ENCODE measurements around the gene LBHD2. TPM values are rescaled to one million over a fixed set of nuclear protein-coding genes. Genes with fewer than 3 reads are reported as not detected.
A peak's percentile ranks its signal among the peaks of the same experiment; 100 is the strongest.

LBHD2 gene
- total and polyA plus RNA-seq, 2 of the 13 experiments (the other 11 are each of a cell fraction or from before 2014, with no cell fraction given): 0.67 to 1.00 TPM

- TF ChIP-seq CENPBD1 (CRISPR knock-in tag; IDR thresholded peaks at IDR 0.05; ENCODE audit: borderline replicate concordance, low read depth): no peak
- 0 out of 2 replicates have a peak, but pooled peaks have one; percentile 32 for TF ChIP-seq ZNF777 (CRISPR knock-in tag; IDR thresholded peaks at IDR 0.05)
- no peak for TF ChIP-seq ZNF549 (CRISPR knock-in tag; IDR thresholded peaks at IDR 0.05)
- no peak for TF ChIP-seq ATF7-NPFF (CRISPR knock-in tag; IDR thresholded peaks at IDR 0.05; ENCODE audit: low read depth)
- no peak for TF ChIP-seq TRIM22 (IDR thresholded peaks at IDR 0.05)
- no peak for TF ChIP-seq TCF12 (IDR thresholded peaks at IDR 0.05)
- peak; percentile 50; the same call in 1 of the 2 replicates for TF ChIP-seq TCF12 (CRISPR knock-in tag; IDR thresholded peaks at IDR 0.05)
- TF ChIP-seq MYC (CRISPR knock-in tag; IDR thresholded peaks at IDR 0.05; ENCODE audit: borderline replicate concordance): peak; percentile 5; the same call in 1 of the 2 replicates
- no peak for TF ChIP-seq ZNF660 (CRISPR knock-in tag; IDR thresholded peaks at IDR 0.05; ENCODE audit: borderline replicate concordance, low read depth)
- TF ChIP-seq RAD21 (CRISPR knock-in tag; IDR thresholded peaks at IDR 0.05): peak; percentile 41; the same call in 1 of the 2 replicates
- TF ChIP-seq KMT2B (CRISPR knock-in tag; IDR thresholded peaks at IDR 0.05): no peak
- no peak for TF ChIP-seq ZBTB4 (CRISPR knock-in tag; IDR thresholded peaks at IDR 0.05; ENCODE audit: borderline replicate concordance)
- peak; percentile 66 for TF ChIP-seq CTCF (CRISPR knock-in tag; IDR thresholded peaks at IDR 0.05)
- TF ChIP-seq GABPA (IDR thresholded peaks at IDR 0.05; ENCODE audit: low read depth, low read length): no peak
- peak; percentile 69 for TF ChIP-seq GABPA (CRISPR knock-in tag; IDR thresholded peaks at IDR 0.05; ENCODE audit: low read depth)
- no peak for TF ChIP-seq FOXM1 (CRISPR knock-in tag; IDR thresholded peaks at IDR 0.05)
- TF ChIP-seq MEIS1 (CRISPR knock-in tag; IDR thresholded peaks at IDR 0.05; ENCODE audit: borderline replicate concordance): no peak
- no peak for TF ChIP-seq ZNF34 (CRISPR knock-in tag; IDR thresholded peaks at IDR 0.05; ENCODE audit: borderline replicate concordance)
- peak; percentile 67; the same call in 1 of the 2 replicates for TF ChIP-seq KDM5B (CRISPR knock-in tag; IDR thresholded peaks at IDR 0.05; ENCODE audit: borderline replicate concordance)
- TF ChIP-seq JARID2 (CRISPR knock-in tag; IDR thresholded peaks at IDR 0.05; ENCODE audit: insufficient replicate concordance): no peak
- no peak for TF ChIP-seq SMARCC2 (IDR thresholded peaks at IDR 0.05)
- TF ChIP-seq ZNF652 (CRISPR knock-in tag; IDR thresholded peaks at IDR 0.05; ENCODE audit: borderline replicate concordance, low read depth): no peak
- no peak; the same call in 1 of the 2 replicates for TF ChIP-seq EEA1 (CRISPR knock-in tag; IDR thresholded peaks at IDR 0.05; ENCODE audit: borderline replicate concordance)
- no peak for TF ChIP-seq MTA3 (CRISPR knock-in tag; IDR thresholded peaks at IDR 0.05)
Observed at GRCh38 chr14:103091041-103091882, 7.3 kb downstream of the LBHD2 start (continued).
